OCI-LY7 (cell line): ENCODE data around the gene GLDN. TPM values are rescaled to one million over a fixed set of nuclear protein-coding genes. Genes with fewer than 3 reads are reported as not detected.

Source experiments
- BruUV-seq: library from RNA; stranded (reverse); fragments of 400-500 nt; replicated peaks from 2 replicates; lab custom pipeline; 2021; lab: Mats Ljungman, UMichigan
- CTCF ChIA-PET: fragments of 300-600 bp; sonication (Branson Sonifier 250); formaldehyde crosslinking; loops from one replicate; lab custom pipeline; 2022; ENCODE audit warnings: antibody characterized with exemption; ENCODE audit not compliant: unreplicated experiment; lab: Charles Lee
- POLR2A ChIA-PET: fragments of 300-600 bp; sonication (Branson Sonifier 250); formaldehyde crosslinking; loops from one replicate; lab custom pipeline; 2022; ENCODE audit warnings: antibody characterized with exemption; lab: Charles Lee
- DNase-seq: peaks from one replicate; pipeline ENCODE4 v3.0.0-alpha.2; 2015; ENCODE audit warnings: low spot score
- H2AFZ ChIP-seq: fragments of 200-600 bp; sonication (generic), shearing (Covaris generic); 2 replicates; pipeline ENCODE4 v1.6.1; 2014; ENCODE audit warnings: mild to moderate bottlenecking, antibody characterized with exemption, low read length, moderate library complexity
- H3K27ac ChIP-seq: fragments of 200-600 bp; sonication (generic); 2 replicates; pipeline ENCODE4 v1.5.1; 2014; ENCODE audit warnings: mixed run types, low read depth, mild to moderate bottlenecking, moderate library complexity, low read length, inconsistent platforms; ENCODE audit not compliant: poor library complexity, severe bottlenecking
- H3K36me3 ChIP-seq: fragments of 200-600 bp; sonication (generic); 2 replicates; pipeline ENCODE4 v1.6.1; 2014; ENCODE audit warnings: mild to moderate bottlenecking, antibody characterized with exemption, low read length, moderate library complexity, mixed read lengths; ENCODE audit not compliant: insufficient read depth
- H3K4me1 ChIP-seq: fragments of 200-600 bp; sonication (generic); 2 replicates; pipeline ENCODE4 v1.5.1; 2014; ENCODE audit warnings: mild to moderate bottlenecking, low read length; ENCODE audit not compliant: insufficient read depth, poor library complexity, severe bottlenecking
- H3K4me2 ChIP-seq: fragments of 200-600 bp; sonication (generic); 2 replicates; pipeline ENCODE4 v1.6.1; 2014; ENCODE audit warnings: mild to moderate bottlenecking, low read length
- H3K4me3 ChIP-seq: fragments of 200-600 bp; sonication (generic); 2 replicates; pipeline ENCODE4 v1.5.1; 2014; ENCODE audit warnings: mild to moderate bottlenecking, low read depth, low read length; ENCODE audit not compliant: poor library complexity, severe bottlenecking
- H3K79me2 ChIP-seq: fragments of 200-600 bp; sonication (generic); 2 replicates; pipeline ENCODE4 v1.6.1; 2016; ENCODE audit warnings: low read depth, mild to moderate bottlenecking, low read length, moderate library complexity, mixed read lengths; ENCODE audit not compliant: insufficient read depth
- H3K9me2 ChIP-seq: fragments of 200-600 bp; sonication (generic); 2 replicates; pipeline ENCODE4 v1.6.1; 2016; ENCODE audit warnings: mild to moderate bottlenecking, low read length, mixed read lengths; ENCODE audit not compliant: insufficient read depth
- H3K9me3 ChIP-seq: fragments of 200-600 bp; sonication (generic); 2 replicates; pipeline ENCODE4 v1.6.1; 2014; ENCODE audit warnings: mild to moderate bottlenecking, mixed run types, low read length, mixed read lengths
- H4K20me1 ChIP-seq: fragments of 200-600 bp; sonication (generic); 2 replicates; pipeline ENCODE4 v1.6.1; 2014; ENCODE audit warnings: mild to moderate bottlenecking, antibody characterized with exemption, low read length, moderate library complexity, mixed read lengths; ENCODE audit not compliant: insufficient read depth
- EZH2phosphoT487 ChIP-seq: fragments of 200-600 bp; sonication (generic); IDR thresholded peaks from 2 replicates; pipeline ENCODE4 v1.6.1; 2018; ENCODE audit warnings: low read depth, borderline replicate concordance, mild to moderate bottlenecking, mixed run types, antibody characterized with exemption, low read length, moderate library complexity, mixed read lengths
- intact Hi-C: fragments of 100-400 bp; cut with micrococcal nuclease; formaldehyde crosslinking; loops from one replicate; pipeline ENCODE4 v1.10.0; 2022; ENCODE audit not compliant: unreplicated experiment
- total RNA-seq, 2 experiments: library from RNA; depleted of rRNA in 1 of 2; stranded (reverse); fragments of >200 nt in 1 of 2; shearing (Covaris generic) in 1 of 2; gene quantifications; 2 replicates each; pipeline ENCODE4 v1.2.3, GENCODE V29; 2014 to 2022
- TF ChIP-seq, protein P1 (sequence below): fragments of 200-600 bp; sonication (generic); conservative IDR thresholded peaks from 2 replicates; pipeline ENCODE4 v1.5.1; 2014; ENCODE audit warnings: mild to moderate bottlenecking, antibody characterized with exemption, low read length, moderate library complexity, mixed read lengths

The GLDN gene
- total RNA-seq, 2 experiments from 2014 or later: not detected

DNA sequence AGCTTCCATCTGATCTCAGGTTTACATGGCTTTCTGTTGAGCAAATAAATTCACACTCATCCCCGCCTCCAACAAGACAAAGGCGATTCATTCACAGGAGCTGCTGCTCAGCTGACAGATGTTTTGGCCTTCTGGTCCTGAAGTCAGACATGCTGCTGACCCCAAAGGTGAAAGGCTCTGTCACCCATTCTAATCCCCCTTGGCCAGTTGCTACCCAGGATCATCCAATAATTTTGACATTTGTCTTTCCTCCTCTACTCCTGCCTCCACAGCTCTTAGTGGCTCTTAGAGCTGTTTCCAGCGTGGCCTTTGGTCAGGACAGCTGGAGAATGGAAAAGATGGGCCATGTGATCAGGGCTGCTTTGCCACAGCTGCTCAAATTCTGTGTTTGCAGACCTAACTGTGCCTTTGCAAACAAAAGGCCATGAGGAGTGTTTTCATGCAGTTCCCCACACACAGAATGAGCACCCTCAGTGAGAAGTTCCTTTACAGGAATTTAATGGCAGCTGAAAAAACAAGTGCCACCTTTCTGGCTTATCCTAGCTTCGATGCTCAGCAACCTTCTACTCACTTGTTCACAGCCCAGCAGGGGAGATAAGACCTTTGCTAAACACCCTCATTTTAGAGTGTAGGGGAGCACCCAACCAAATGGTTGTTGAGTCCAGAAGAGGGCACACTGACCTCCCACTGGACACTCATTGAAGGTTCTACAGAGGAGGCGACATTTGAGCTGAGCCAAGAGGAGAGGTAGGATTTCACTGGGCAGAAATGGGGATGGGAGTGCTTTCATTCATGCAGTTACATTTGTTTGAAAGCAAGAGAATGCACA is 42.1 kb upstream of the GLDN start:
- Histone ChIP-seq H3K4me2 (no peak overlapping the region), H3K79me2 (no peaks in the 10 kb centered on the region), H3K36me3 (no peaks in the 10 kb centered on the region), H2AFZ (no peak overlapping the region), H4K20me1 (no peaks in the 10 kb centered on the region), H3K4me1 (no peaks in the 10 kb centered on the region), H3K4me3 (no peak overlapping the region), H3K9me2 (no peaks in the 10 kb centered on the region), H3K9me3 (no peaks in the 10 kb centered on the region), H3K27ac (no peak overlapping the region)
- no peak for DNase-seq
- BruUV-seq: no TSS peak
- no peak for TF ChIP-seq EZH2phosphoT487
- TF ChIP-seq, protein P1, sequence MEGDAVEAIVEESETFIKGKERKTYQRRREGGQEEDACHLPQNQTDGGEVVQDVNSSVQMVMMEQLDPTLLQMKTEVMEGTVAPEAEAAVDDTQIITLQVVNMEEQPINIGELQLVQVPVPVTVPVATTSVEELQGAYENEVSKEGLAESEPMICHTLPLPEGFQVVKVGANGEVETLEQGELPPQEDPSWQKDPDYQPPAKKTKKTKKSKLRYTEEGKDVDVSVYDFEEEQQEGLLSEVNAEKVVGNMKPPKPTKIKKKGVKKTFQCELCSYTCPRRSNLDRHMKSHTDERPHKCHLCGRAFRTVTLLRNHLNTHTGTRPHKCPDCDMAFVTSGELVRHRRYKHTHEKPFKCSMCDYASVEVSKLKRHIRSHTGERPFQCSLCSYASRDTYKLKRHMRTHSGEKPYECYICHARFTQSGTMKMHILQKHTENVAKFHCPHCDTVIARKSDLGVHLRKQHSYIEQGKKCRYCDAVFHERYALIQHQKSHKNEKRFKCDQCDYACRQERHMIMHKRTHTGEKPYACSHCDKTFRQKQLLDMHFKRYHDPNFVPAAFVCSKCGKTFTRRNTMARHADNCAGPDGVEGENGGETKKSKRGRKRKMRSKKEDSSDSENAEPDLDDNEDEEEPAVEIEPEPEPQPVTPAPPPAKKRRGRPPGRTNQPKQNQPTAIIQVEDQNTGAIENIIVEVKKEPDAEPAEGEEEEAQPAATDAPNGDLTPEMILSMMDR: no peak
- intact Hi-C loops: no loop called here
- ChIA-PET POLR2A (no interaction called here), CTCF (no interaction called here)

DNA sequence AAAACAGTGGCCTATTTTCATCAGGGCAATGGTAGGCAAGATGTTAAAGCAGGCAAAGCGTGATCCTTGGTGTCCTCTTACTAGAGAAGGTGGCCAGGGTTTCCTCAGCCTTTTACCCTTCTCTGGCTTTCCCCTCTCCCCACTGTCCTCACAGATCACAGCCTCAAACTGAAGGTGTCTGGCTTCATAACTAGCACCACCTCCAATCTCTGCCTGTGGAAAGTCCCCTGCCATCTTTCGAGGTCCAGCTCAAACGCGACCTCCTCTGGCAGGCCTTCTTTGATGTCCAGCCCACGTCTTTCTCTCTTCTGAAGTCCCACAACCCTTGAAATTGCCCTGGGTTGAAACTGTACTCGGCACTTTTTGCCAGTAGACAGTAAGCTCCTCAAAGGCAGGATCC is 39.0 kb upstream of the GLDN start:
- Histone ChIP-seq H3K4me1 (no peaks in the 10 kb centered on the region), H3K27ac (no peak overlapping the region), H4K20me1 (no peaks in the 10 kb centered on the region), H3K36me3 (no peaks in the 10 kb centered on the region), H3K79me2 (no peaks in the 10 kb centered on the region), H3K9me3 (no peaks in the 10 kb centered on the region), H3K4me3 (no peak overlapping the region), H3K4me2 (no peak overlapping the region), H3K9me2 (no peaks in the 10 kb centered on the region), H2AFZ (no peak overlapping the region)
- DNase-seq: no peak
- TF ChIP-seq, protein P1: no peak
- no peak for TF ChIP-seq EZH2phosphoT487
- ChIA-PET POLR2A (interaction anchor here (0.5 kb wide), 1 partner anchor 868 kb away, joined by 4 read pairs; no protein-coding TSS in a partner anchor), CTCF (no interaction called here)
- intact Hi-C loops: no loop called here
- no TSS peak for BruUV-seq

DNA sequence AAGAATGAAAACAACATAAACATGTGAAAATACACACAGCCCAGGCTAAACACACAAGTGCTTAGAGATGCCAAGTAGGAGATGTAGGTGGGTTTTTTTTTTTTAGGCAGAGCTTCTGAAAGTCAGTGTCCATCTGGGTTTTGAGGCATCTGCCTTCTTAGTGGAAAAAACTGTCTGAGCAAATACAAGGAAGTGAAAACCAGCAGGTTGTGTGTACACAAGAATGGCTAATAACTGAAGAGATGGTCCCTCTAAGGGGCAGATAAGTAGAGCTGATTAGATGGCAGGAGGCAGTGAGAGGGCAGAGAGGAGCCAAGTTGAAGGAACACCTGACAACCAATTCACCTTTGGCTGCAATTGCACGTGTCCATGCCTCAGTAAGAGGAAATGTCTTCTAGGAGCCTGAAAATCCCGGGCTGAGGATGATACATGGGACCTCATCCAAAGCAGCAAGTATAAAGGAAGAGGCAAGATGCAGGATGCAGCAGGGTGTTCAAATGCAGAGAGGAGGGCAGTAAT is 37.9 kb upstream of the GLDN start:
- H2AFZ ChIP-seq: no peak overlapping the region
- BruUV-seq: no TSS peak
- H3K36me3 ChIP-seq: no peaks in the 10 kb centered on the region
- no peaks in the 10 kb centered on the region for H3K4me1 ChIP-seq
- DNase-seq: no peak
- intact Hi-C loops: no loop called here
- H3K4me3 ChIP-seq: no peak overlapping the region
- no peak overlapping the region for H3K27ac ChIP-seq
- no peaks in the 10 kb centered on the region for H3K9me2 ChIP-seq
- no peak overlapping the region for H3K4me2 ChIP-seq
- ChIA-PET CTCF (no interaction called here), POLR2A (no interaction called here)
- TF ChIP-seq EZH2phosphoT487: no peak
- TF ChIP-seq, protein P1: no peak
- no peaks in the 10 kb centered on the region for H3K79me2 ChIP-seq
- H3K9me3 ChIP-seq: no peaks in the 10 kb centered on the region
- no peaks in the 10 kb centered on the region for H4K20me1 ChIP-seq
